ENCODE results near the gene KCTD3.
A peak's percentile ranks its signal among the peaks of the same experiment; 100 is the strongest.

The KCTD3 gene

GRCh38 chr1:215566556-215567490 is at the start of gene KCTD3:
Gene KCTD3 (plus strand): TSS chr1:215567304. CDS start chr1:215567686, 382 bp downstream.
- peak; percentile 64 for DNase-seq

- no peak for DNase-seq
These were observed 49.6 kb upstream of the KCTD3 start for GRCh38 chr1:215517441-215517891.

- DNase-seq: no peak
These were observed 48.5 kb upstream of the KCTD3 start for GRCh38 chr1:215518594-215518993.

GRCh38 chr1:215521279-215521678 is 45.8 kb upstream of the KCTD3 start:
- no peak for DNase-seq

- DNase-seq: no peak
These were observed 43.8 kb upstream of the KCTD3 start for GRCh38 chr1:215523128-215523861.

- no peak for DNase-seq
These were observed 43.2 kb upstream of the KCTD3 start for GRCh38 chr1:215523906-215524305.

- DNase-seq: no peak
These were observed 40.8 kb upstream of the KCTD3 start for GRCh38 chr1:215526147-215526845.

GRCh38 chr1:215526846-215527151 is 40.3 kb upstream of the KCTD3 start:
- DNase-seq: no peak

- DNase-seq: no peak
These were observed 38.0 kb upstream of the KCTD3 start for GRCh38 chr1:215529111-215529510.

GRCh38 chr1:215529571-215529970 is 37.5 kb upstream of the KCTD3 start:
- no peak for DNase-seq

GRCh38 chr1:215530401-215530984 is 36.6 kb upstream of the KCTD3 start:
- DNase-seq: no peak

GRCh38 chr1:215539803-215540570 is 27.1 kb upstream of the KCTD3 start:
- DNase-seq: no peak

- no peak for DNase-seq
These were observed 24.8 kb upstream of the KCTD3 start for GRCh38 chr1:215542301-215542700.

GRCh38 chr1:215543191-215543606 is 23.9 kb upstream of the KCTD3 start:
- DNase-seq: no peak

GRCh38 chr1:215543806-215544205 is 23.3 kb upstream of the KCTD3 start:
- DNase-seq: no peak

GRCh38 chr1:215544566-215544965 is 22.5 kb upstream of the KCTD3 start:
- DNase-seq: no peak

- no peak for DNase-seq
These were observed 22.0 kb upstream of the KCTD3 start for GRCh38 chr1:215545096-215545495.

GRCh38 chr1:215547011-215547410 is 20.1 kb upstream of the KCTD3 start:
- no peak for DNase-seq

GRCh38 chr1:215551806-215552205 is 15.3 kb upstream of the KCTD3 start:
- no peak for DNase-seq

- no peak for DNase-seq
These were observed 12.2 kb upstream of the KCTD3 start for GRCh38 chr1:215554865-215555264.

GRCh38 chr1:215555531-215555930 is 11.6 kb upstream of the KCTD3 start:
- DNase-seq: no peak

- no peak for DNase-seq
These were observed 10.1 kb upstream of the KCTD3 start for GRCh38 chr1:215556996-215557395.
